GM21619 (cell line): ENCODE results near the gene NCAPH2.

ENCODE experiments used
- ATAC-seq: cut with Tn5 transposase; IDR thresholded peaks from one replicate; pipeline ENCODE4 v1.9.1; 2021; ENCODE audit not compliant: unreplicated experiment

NCAPH2 gene

DNA sequence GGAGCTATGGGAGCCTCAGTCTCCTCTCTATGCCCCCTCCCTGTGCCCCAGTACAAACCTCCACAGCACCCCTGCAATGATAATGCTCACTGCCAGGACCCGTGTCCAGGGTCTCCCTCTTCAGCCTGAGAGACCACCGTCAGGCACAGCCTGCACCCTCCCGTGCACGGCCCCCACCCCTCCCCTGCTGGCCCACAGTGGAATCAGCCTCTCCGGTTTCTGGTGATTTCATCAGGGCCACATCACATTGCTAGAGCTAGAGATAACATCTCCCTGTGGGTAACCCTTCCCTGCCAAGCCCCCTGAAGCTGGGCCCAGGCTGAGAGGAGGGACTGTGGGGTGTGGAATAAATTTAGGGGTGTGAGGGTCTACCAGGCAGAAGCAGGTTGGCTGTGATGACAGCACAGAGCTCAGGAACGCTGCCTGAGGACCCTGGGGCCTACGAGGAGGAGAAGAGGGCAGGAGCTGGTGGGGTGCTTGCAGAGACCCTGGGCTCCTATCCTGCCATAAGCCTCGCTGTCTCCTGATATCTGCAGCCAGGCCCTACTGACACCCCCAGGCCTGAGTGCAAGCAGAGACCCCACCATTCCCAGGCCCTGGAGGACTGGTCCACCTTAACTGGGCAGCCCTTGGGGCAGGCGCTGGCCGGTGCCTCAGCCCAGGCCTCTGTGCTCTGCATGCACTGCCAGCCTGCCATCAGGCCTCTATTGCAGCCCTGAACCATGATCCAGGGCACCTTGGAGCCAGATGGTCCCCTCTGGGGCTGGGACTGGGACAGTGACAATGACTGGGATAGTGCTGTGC is 37.7 kb downstream of the NCAPH2 start, which contains the start of gene KLHDC7B:
Gene KLHDC7B (plus strand): TSS at position 378 of the 804 bp plus-strand sequence. CDS start 345 bp downstream, at position 723.
- no peak for ATAC-seq

DNA sequence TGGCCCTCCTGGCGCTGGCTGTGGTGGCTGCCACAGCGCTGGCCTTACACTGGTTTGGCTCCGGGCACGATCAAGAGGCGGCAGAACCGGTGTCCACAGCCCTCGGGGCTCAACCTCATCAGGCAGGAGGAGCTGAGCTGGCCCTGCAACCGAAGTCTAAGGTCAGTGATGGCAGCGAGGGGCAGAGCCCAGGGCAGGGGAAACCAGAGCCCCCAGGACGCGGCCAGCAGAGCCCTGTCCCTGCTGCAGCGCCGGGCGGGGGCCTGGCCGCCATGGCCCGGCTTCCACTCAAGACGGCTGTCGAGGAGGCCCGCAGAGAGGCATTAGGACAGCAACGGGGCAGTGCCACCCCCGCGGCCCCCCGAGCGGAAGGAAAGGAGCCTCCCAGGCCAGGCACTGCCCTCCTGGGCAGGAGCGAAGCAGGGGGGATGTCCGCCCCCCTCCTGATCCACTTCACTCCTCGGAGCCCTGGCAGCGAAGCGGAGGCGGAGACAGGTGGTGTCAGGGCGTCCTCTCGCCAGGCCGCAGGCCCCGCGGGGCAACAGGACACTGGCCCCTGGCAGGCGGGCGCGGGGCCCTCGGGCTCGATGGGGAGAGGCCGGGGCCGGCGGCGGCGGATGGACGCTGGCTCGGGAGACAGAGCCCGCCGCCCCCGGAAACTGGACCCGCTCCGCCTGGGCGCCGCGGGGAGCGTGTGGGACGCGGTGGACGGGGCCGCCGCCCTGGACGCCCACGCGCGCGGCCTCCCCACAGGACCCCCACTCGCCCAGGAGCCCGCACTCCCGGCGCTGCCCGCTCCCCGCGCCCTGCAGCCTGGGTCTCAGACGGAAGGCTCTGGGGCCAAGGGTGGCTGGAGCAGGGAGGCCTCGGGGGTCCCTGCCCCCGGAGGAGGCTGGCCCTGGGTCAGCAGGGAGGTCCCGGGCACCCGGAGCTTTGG is 38.6 kb downstream of the NCAPH2 start:
- ATAC-seq = no peak

DNA sequence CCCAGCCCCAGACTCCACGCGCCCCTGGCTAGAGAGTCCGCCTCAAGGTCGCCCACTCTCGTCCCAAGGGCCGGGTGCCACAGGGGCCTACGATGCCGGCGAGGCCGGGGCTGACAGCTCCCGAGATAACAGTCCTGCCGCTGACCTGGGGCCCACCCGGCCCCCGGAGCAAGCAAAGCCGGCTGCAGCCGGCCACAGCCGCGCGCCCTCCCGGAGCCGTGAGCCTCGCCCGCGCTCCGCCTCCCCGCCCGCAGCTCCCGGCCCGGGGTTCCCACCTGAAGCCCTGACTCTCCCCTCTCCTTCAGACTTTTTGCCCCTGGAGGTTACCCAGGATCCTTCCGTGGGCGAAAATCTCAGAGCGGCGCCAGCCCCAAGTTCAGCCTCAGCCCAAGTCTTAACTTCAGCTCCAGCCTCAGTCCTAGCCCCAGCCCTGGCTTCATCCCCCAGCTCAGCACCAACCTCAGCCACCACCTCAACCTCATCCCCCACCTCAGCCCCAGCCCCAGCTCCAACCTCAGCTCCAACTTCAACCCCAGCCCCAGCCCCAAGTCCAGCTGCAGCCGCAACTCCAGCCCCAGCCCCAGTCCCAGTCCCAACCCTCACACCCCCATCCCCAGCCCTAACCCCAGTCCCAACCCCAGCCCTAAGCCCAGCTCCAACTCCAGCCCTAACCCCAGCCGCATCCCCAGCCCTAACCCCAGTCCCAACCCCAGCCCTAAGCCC is 39.4 kb downstream of the NCAPH2 start:
- ATAC-seq = no peak

DNA sequence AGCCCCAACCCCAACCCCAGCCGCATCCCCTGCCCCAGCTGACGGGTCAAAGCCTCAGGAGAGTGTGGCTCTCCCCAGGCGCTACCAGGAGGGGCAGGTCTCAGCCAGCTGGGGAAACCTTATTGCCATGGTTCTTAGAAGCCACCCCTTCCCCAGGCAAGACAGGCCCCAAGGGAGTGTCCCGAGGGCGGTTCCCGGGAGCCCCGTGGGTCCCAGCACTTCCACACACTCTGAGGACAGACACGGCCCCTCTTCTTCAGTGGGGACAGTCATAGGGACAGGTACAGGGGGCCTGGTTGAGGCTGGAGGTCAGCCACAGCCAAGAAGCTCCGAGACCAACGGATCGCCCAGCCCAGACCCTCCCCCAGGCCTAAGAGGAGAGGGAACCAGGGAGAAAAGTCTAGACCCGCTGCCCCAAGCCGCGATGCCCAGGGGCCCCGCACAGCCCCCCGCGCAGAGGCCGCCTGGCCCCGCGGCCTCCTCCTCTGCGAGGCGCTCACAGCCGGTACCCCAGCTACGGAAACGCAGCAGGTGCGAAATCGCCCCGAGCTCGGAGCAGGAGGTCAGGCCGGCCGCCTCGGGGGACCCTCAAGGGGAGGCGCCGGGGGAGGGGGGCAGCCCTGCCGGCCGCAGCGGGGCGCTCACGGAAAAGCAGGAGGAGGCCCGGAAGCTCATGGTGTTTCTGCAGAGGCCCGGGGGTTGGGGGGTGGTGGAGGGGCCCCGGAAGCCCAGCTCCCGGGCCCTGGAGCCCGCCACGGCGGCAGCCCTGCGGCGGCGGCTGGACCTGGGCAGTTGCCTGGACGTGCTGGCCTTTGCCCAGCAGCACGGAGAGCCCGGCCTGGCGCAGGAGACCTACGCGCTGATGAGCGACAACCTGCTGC is 40.3 kb downstream of the NCAPH2 start:
- ATAC-seq = no peak

DNA sequence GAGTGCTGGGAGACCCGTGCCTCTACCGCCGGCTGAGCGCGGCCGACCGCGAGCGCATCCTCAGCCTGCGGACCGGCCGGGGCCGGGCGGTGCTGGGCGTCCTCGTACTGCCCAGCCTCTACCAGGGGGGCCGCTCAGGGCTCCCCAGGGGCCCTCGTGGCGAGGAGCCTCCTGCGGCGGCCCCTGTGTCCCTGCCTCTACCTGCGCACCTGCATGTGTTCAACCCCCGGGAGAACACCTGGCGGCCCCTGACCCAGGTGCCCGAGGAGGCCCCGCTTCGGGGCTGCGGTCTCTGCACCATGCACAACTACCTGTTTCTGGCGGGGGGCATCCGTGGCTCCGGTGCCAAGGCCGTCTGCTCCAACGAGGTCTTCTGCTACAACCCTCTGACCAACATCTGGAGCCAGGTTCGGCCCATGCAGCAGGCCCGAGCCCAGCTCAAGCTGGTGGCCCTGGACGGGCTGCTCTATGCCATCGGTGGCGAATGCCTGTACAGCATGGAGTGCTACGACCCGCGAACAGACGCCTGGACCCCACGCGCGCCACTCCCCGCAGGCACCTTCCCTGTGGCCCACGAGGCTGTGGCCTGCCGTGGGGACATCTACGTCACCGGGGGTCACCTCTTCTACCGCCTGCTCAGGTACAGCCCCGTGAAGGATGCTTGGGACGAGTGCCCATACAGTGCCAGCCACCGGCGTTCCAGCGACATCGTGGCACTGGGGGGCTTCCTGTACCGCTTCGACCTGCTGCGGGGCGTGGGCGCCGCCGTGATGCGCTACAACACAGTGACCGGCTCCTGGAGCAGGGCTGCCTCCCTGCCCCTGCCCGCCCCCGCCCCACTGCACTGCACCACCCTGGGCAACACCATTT is 41.1 kb downstream of the NCAPH2 start:
- no peak for ATAC-seq

DNA sequence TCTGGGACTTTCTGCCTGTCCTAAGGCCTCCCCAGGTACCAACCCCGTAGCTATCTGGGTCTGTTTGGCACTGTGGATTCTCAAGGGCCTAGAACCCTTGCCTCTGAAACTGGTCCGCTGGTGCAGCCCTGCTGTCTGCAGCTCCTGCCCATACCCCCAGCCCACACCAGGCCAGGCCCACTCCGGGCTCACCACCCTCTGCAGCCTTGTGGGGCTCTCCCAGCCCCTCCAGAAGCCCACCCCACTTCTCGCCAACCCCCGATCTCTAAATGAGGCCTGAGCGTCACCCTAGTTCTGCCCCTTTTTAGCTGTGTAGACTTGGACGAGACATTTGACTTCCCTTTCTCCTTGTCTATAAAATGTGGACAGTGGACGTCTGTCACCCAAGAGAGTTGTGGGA is 42.4 kb downstream of the NCAPH2 start:
- no peak for ATAC-seq

DNA sequence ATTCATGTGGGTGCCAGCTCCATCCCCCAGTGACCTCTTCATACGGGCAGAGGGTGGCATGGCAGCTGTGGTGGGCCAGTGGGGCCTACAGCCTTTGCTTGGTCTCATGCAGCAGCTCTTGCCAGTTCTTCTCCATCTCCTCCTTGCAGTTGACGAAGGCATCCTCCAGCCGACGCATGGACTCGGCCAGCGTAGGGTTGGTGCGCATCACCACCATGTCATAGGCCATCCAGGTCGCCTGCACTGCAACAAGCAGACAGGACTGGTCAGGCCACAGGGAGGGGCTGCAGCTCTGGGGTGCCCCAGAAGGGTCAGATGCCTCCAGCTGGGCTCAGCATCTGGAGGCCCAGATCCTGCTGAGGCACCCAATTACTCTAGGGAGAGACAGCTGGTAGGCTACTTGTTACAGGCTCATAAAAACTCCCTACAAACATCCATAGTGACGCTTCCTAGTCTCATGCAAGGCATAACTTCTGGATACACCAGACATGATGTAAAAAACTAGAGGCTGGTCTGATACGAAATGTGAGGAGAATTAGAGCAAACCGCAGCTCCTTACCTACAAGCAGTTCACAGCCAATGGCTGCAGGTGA is 43.2 kb downstream of the NCAPH2 start:
- no peak for ATAC-seq

DNA sequence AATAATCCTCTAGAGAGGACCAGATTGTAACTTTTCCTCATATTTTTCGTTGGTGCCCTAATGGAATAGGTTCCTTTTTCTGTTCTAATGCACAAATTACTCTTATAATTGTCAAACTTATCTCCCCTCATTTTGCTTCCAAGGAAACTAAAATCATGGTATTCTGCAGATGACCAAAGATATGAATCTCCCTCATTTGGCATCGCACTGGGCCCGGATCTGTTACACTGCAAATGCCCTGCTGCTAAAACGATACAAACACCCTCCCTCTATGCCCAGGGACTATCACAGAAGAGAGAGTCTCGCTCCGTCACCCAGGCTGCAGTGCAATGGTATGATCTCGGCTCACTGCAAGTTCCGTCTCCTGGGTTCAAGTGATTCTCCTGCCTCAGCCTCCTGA is 45.3 kb downstream of the NCAPH2 start:
- no peak for ATAC-seq

DNA sequence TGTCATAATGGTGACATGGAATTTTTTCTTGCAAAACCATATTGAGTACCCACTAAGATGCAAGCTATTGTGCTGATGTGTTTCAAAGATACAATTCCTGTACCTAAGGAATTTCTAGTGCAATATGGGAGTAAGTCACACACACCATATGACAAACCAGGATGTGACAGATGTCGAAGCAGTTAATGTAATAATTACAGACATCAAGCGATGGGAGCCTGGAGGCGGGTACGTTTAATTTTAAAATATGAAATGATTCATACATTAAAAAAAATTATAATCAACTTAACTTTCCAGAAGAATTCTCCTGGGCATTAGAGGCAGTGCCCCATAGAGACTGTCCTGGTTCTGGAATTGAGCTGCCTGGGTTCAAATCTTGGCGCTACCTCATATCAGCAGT is 48.7 kb downstream of the NCAPH2 start:
- no peak for ATAC-seq

DNA sequence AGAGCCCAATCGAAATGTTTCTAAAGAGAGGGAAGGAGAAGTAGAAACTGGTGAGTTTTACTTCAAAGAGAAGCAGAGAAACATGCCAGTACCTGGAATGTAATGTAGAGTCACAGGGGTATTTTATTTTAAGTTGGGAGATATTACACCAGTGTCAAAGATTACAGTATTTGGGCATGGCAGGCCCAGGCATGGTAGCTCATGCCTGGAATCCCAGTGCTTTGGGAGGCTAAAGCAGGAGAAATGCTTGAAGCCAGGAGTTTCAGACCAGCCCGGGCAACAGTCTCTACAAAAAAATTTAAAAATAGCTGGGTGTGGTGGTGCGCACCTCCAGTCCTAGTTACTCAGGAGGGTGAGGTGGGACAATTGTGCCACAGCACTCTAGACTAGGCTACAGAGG is 52.0 kb downstream of the NCAPH2 start:
- no peak for ATAC-seq

DNA sequence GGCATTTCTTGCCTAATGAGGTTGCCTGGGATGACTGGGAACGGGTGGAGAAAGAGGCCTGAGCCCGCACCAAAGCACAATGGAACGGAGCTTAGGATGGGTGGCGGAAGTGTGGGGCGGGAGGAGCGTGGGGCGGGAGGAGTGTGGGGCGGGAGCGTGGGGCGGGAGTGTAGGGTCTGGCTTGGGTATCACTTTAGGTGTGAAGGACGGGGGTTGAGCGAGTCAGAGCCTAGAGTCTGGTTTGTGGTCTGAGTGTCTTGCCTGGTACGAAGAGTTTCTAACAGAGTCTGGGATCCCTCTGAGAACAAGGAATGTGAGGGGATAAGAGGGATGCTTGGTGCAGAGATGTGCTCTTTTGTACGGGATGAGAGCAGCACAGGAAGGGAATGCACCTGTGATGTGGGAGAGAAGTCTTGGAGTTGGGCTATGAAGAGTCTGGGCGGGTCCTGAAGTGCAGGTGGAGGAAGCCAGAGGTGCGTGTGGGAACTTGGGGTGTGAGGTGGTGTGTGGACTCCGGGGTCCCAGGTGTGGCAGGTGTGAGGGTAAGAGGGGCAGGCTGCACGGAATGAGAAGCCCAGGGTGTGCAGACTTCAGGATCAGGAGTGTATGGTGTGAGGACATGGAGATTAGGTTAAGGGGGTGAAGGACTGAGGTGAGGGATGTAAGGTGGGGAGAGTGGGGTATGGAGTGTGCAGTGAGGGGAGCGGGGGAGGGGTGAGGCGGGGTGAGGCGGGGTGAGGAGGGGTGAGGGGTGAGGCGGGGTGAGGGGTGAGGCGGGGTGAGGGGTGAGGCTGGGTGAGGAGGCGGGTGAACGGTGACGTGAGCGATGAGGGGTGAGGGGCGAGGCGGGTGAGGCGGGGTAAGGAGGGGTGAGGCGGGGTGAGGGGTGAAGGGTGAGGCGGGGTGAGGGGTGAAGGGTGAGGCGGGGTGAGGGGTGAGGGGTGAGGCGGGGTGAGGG is 53.7 kb downstream of the NCAPH2 start:
- ATAC-seq = no peak

DNA sequence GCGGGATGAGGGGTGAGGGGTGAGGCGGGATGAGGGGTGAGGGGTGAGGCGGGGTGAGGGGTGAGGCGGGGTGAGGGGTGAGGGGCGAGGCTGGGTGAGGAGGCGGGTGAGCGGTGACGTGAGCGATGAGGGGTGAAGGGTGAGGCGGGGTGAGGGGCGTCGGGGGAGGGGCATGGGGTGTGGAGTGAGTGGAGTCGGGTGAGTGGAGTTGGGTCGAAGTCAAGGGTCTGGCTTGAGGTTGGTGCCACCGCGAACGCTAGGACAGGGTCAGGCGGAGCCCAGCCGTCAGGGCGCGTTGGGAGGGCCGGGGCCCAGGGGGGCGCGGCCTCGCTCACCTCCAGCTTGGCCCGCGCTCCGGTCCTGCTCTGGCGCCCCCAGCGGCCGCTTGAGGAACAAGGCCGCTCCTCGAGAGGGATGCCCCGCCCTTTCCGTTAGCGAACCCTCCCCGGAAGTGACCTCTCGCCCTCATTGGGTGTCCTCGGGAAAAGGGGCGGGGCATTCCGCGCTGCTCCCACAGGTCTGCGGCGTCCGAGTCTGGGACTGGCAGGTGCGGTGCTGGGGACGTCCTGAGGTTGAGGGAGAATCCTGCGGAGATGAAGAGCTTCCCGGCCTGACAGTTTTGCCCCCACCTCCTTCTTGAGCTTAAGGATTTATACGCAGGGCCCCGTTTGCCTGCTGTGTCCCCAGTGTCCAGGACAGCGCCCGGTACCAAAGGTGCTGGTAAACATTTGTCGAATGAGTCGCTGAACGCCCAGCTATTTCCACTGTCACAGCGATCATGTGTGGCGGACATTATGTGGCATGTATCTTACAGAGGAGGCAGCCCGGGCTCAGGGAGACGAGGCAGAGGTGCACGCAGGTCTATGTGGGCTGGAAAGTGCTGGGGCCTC is 54.7 kb downstream of the NCAPH2 start, which contains the start of gene SYCE3:
Gene SYCE3 (minus strand): TSS at position 397 of the 890 bp plus-strand sequence. CDS start 6,514 bp downstream, outside the sequence.
- peak; percentile 89 for ATAC-seq

DNA sequence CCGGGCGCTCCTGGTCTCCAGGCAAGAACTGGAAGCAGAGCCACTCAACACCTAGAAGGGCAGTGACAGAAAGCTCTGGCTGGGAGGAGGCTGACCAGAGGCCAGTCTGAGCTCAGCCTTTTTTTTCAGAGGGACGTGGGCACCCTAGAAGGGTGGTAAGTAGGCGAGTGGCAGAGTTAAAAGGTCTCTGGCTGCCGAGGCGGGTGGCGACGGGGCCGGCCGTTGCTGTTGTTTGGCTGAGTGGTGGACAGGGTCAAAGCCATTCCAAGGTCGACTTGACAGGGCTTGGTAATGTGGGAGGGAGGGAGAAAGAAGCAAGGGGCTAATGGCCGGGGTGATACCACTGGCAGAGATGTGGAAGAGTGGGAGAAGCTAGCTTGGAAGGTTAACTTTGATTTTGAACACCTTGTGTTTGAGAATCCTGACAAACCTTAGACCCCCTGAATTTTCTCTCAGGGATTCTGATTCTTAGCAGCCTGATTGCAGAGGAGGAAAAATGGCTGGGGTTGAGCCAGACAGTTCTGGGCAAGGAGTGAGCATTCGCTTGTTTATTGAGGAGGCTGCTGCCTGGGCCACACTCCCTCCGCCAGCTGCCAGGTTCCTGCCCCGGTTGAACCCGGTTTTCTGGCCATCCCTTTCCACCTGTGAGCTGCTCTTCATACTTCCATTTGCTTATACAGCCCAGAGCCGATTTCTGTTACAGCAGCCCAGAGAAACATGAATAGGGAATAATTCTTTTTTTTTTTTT is 55.6 kb downstream of the NCAPH2 start:
- ATAC-seq = no peak

DNA sequence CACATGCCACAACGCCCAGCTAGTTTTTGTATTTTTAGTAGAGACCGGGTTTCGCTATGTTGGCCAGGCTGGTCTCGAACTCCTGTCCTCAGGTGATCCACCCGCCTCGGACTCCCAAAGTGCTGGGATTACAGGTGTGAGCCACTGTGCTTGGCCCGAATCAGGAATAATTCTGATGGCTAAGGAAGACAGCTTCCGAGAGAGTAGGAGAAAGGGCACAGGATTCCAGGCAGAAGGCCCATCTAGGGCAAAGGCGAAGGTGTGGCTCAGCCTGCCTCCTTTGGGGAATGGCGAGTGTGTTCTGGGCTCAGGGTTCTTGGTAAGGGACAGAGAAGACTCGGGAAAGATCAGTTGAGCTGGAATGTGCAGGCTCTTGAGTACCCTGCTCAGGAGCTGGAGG is 56.3 kb downstream of the NCAPH2 start:
- ATAC-seq = no peak

DNA sequence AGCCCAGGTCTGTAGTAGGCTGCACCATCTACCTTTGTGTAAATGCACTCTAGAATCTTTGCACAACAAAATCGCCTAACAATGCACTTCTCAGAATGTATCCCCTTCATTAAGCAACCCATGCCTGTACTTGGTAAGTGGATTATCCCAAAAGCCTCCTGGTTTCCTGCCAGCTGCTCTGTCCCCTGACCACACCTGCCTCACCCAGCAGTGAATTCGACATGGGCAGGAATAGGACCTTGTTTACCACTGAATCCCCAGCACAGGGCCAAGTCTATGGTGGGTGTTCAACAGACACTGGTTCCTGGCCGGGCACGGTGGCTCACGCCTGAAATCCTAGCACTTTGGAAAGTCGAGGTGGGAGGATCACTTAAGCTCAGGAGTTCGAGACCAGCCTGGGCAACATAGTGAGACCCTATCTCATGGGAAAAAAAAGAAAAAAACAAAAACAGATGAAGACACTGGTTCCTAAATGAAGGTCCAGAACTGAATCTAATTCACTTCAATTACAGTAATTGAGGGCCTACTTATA is 59.8 kb downstream of the NCAPH2 start:
- no peak for ATAC-seq

DNA sequence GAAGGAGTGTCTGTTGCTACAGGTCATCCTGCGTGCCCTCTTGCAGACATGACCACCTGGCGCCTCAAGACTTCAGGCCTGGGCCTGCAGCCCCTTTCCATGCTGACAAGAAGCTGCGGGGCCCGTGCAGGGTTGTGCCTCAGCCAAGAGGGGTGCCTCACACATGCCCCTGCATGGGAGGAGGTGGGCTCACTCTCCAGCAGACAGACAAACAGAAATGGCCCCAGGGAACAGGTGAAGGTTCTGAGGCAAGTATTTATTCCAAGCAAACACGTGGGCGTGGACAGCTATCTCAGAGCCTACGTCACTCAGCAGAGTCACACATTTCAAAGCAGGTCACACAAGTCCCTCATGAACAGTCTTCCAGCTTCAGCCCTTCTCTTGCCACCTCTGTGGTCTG is 60.6 kb downstream of the NCAPH2 start:
- no peak for ATAC-seq
